HEK293 (cell line): ENCODE measurements around the gene PLCL2.

Experiments
- CTCF ChIA-PET: fragments of 350-600 bp; formaldehyde crosslinking; extraction: SDS; loops from one replicate; lab custom pipeline; 2021; ENCODE audit warnings: antibody characterized with exemption; lab: Yijun Ruan, JAX
- POLR2A ChIA-PET: fragments of 300-600 bp; formaldehyde crosslinking; extraction: SDS; loops from one replicate; lab custom pipeline; 2020; ENCODE audit warnings: antibody characterized with exemption, inconsistent platforms; lab: Yijun Ruan, JAX
- H3K27ac ChIP-seq: fragments of 200-500 bp; sonication (Bioruptor generic); 2 replicates; pipeline ENCODE4 v1.5.1; 2014; ENCODE audit warnings: low read depth, low read length, control low read depth, inconsistent platforms; ENCODE audit errors: extremely low read depth
- H3K36me3 ChIP-seq, 2 experiments: fragments of 200-500 bp in 1 of 2; sonication (Bioruptor generic) in 1 of 2; 1 replicate in 1 of 2; 2 replicates in 1 of 2; pipeline ENCODE4 v1.5.1; 2014 to 2017; ENCODE audit warnings: inconsistent platforms in 2 of 2, low read length in 2 of 2; ENCODE audit not compliant: control insufficient read depth in 2 of 2, insufficient read depth in 1 of 2
- H3K4me1 ChIP-seq: fragments of 200-500 bp; sonication (Bioruptor generic); 2 replicates; pipeline ENCODE4 v1.5.1; 2014; ENCODE audit warnings: mild to moderate bottlenecking, low read length, inconsistent platforms; ENCODE audit not compliant: control insufficient read depth, insufficient read depth
- H3K4me3 ChIP-seq: 2 replicates; pipeline ENCODE4 v1.5.1; 2011; ENCODE audit warnings: low read depth, mild to moderate bottlenecking, control low read depth, low read length, moderate library complexity
- H3K9me3 ChIP-seq: fragments of 200-500 bp; sonication (Bioruptor generic); 2 replicates; pipeline ENCODE4 v1.5.1; 2014; ENCODE audit warnings: low read depth, low read length, inconsistent platforms; ENCODE audit not compliant: control insufficient read depth, insufficient read depth
- GLI2 ChIP-seq: fragments of 450-650 bp; formaldehyde crosslinking; IDR thresholded peaks from 2 replicates; pipeline ENCODE4; 2017; ENCODE audit warnings: missing biosample characterization, missing genetic modification characterization, low read depth, borderline replicate concordance
- GLIS2 ChIP-seq: fragments of 450-650 bp; formaldehyde crosslinking; IDR thresholded peaks from 2 replicates; pipeline ENCODE4 v1.5.1; 2016; ENCODE audit warnings: missing biosample characterization, missing genetic modification characterization
- IKZF3 ChIP-seq: fragments of 450-650 bp; IDR thresholded peaks from 2 replicates; pipeline ENCODE4 v1.5.0; 2018; ENCODE audit warnings: missing biosample characterization, mild to moderate bottlenecking, missing genetic modification characterization, moderate library complexity
- MZF1 ChIP-seq: fragments of 450-650 bp; formaldehyde crosslinking; IDR thresholded peaks from 2 replicates; pipeline ENCODE4 v1.5.1; 2017; ENCODE audit warnings: missing biosample characterization, missing genetic modification characterization, borderline replicate concordance
- ZNF248 ChIP-seq: fragments of 450-650 bp; formaldehyde crosslinking; IDR thresholded peaks from 2 replicates; pipeline ENCODE4 v1.5.1; 2017; ENCODE audit warnings: missing biosample characterization, missing genetic modification characterization
- ZNF302 ChIP-seq: fragments of 450-650 bp; formaldehyde crosslinking; IDR thresholded peaks from 2 replicates; pipeline ENCODE4 v1.5.1; 2016; ENCODE audit warnings: missing biosample characterization, missing genetic modification characterization, low read depth
- ZNF37A ChIP-seq: fragments of 450-650 bp; IDR thresholded peaks from 2 replicates; pipeline ENCODE4 v1.5.1; 2018; ENCODE audit warnings: missing biosample characterization, missing genetic modification characterization
- ZNF510 ChIP-seq: fragments of 450-650 bp; formaldehyde crosslinking; IDR thresholded peaks from 2 replicates; pipeline ENCODE4 v1.5.1; 2018; ENCODE audit warnings: mild to moderate bottlenecking, missing genetic modification characterization, missing biosample characterization; ENCODE audit not compliant: insufficient replicate concordance
- ZNF521 ChIP-seq: fragments of 450-650 bp; formaldehyde crosslinking; IDR thresholded peaks from 2 replicates; pipeline ENCODE4 v1.5.1; 2017; ENCODE audit warnings: missing biosample characterization, mild to moderate bottlenecking, missing genetic modification characterization
- ZNF549 ChIP-seq: fragments of 450-650 bp; IDR thresholded peaks from 2 replicates; pipeline ENCODE4 v1.5.1; 2018; ENCODE audit warnings: missing biosample characterization, missing genetic modification characterization, mild to moderate bottlenecking, inconsistent platforms, moderate library complexity
- ZNF555 ChIP-seq: fragments of 450-650 bp; formaldehyde crosslinking; conservative IDR thresholded peaks from 2 replicates; pipeline ENCODE4 v1.5.1; 2017; ENCODE audit warnings: missing biosample characterization, mild to moderate bottlenecking, missing genetic modification characterization, inconsistent platforms
- ZNF629 ChIP-seq: fragments of 450-650 bp; formaldehyde crosslinking; IDR thresholded peaks from 2 replicates; pipeline ENCODE4 v1.5.1; 2017; ENCODE audit warnings: missing biosample characterization, missing genetic modification characterization
- ZNF654 ChIP-seq: fragments of 450-650 bp; formaldehyde crosslinking; IDR thresholded peaks from 2 replicates; pipeline ENCODE4 v1.5.1; 2016; ENCODE audit warnings: low read depth, missing biosample characterization, missing genetic modification characterization
- ZXDB ChIP-seq: fragments of 450-650 bp; formaldehyde crosslinking; IDR thresholded peaks from 2 replicates; pipeline ENCODE4 v1.5.1; 2016; ENCODE audit warnings: missing biosample characterization, missing genetic modification characterization
- TF ChIP-seq, protein P1 (sequence below): fragments of 450-650 bp; formaldehyde crosslinking; IDR thresholded peaks from 2 replicates; pipeline ENCODE4 v1.5.1; 2016; ENCODE audit warnings: missing biosample characterization, missing genetic modification characterization
- TF ChIP-seq, protein P2 (sequence below): fragments of 450-650 bp; formaldehyde crosslinking; IDR thresholded peaks from 2 replicates; pipeline ENCODE4 v1.5.1; 2017; ENCODE audit warnings: missing biosample characterization, missing genetic modification characterization
- TF ChIP-seq, protein P3 (sequence below): fragments of 450-650 bp; formaldehyde crosslinking; IDR thresholded peaks from 2 replicates; pipeline ENCODE4 v1.5.1; 2016; ENCODE audit warnings: missing biosample characterization, missing genetic modification characterization
- TF ChIP-seq, protein P4 (sequence below): fragments of 450-650 bp; formaldehyde crosslinking; IDR thresholded peaks from 2 replicates; pipeline ENCODE4 v1.5.1; 2016; ENCODE audit warnings: missing biosample characterization, missing genetic modification characterization

Gene PLCL2

DNA sequence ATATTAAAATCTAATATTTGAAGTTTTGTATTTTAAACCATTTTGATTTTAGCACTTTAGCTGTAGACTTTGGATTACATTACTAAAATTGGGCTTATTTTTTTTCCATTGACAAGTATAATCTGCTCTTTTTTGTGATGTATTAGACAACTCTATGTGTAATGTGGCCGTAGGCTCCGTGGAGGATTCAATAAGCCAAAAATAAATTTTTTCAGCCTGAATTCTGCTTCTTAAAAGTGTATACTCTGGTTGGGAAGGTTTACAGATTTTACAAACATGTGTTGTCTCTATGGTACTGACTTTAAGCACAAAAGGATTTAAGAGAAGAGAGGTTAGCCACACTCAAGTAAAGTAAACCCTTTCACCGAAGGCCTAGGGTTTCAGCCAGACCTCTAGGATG is 110.8 kb downstream of the PLCL2 start (continued):
- TF ChIP-seq ZXDB (tag by site-specific recombination) (no peak), GLIS2 (tag by site-specific recombination) (no peak)

DNA sequence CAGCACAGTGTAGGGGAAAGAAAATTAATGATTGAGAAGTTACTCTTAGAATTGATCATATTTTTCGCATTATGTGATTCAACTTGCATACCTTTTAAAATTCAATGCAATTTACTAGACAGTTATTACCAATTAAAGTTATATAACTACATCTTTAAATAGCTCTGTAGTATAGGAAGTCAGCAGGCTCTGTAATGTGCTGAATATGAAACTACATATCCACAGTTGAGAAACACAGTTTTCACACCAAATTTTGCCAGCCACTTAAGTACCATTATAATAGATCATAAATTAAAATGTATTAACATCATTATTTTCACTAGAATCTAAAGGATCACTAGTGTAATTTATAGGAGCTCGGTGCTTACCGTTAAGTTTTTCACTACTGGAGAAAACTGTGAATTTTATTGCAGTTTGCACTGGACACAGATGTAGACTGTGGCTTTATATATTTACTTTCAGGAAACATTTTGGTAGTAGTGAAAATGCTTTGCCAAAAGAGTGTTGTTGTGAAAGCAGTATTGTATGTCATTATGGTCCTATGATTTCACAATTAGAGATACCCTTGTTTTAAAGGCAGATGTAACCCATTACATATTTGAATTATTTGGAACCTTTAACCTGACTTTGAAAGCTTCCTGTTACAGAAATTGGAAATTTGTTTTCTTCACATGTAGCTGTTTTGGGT is 113.6 kb downstream of the PLCL2 start:
- TF ChIP-seq ZNF629, result no peak
- TF ChIP-seq, protein P1, sequence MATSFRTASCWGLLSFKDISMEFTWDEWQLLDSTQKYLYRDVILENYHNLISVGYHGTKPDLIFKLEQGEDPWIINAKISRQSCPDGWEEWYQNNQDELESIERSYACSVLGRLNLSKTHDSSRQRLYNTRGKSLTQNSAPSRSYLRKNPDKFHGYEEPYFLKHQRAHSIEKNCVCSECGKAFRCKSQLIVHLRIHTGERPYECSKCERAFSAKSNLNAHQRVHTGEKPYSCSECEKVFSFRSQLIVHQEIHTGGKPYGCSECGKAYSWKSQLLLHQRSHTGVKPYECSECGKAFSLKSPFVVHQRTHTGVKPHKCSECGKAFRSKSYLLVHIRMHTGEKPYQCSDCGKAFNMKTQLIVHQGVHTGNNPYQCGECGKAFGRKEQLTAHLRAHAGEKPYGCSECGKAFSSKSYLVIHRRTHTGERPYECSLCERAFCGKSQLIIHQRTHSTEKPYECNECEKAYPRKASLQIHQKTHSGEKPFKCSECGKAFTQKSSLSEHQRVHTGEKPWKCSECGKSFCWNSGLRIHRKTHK, result no peak
- Histone ChIP-seq H3K4me3 (no peak overlapping the region), H3K36me3 (no peaks in the 10 kb centered on the region), H3K4me1 (peaks cover 7% of the 10 kb centered on the region; the same call in 1 of the 2 replicates), H3K9me3 (no peaks in the 10 kb centered on the region), H3K27ac (no peak overlapping the region)
- POLR2A ChIA-PET, result no interaction called here
- CTCF ChIA-PET, result no interaction called here

DNA sequence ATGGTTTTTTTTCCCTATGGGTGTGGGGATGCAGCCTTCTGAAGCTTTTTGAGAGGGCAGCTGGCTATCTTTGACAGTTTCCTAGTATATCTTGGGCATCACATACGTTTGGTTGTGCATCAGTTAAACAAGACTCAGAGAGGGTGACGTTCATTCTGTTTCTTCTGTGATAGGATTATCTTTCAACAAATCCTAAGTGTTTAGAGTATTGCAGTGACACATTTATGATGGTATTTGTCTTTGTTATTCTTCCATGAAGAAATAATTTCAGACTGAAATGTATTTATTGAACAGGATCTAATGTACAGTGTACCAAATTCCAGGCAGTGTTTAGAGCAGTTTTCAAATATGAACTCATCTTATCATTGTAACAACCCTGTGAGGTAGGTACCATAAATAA is 114.4 kb downstream of the PLCL2 start:
- no peak overlapping the region for H3K27ac ChIP-seq
- TF ChIP-seq ZNF629, result no peak
- TF ChIP-seq ZNF510 (tag by site-specific recombination), result no peak
- TF ChIP-seq ZNF37A (tag by site-specific recombination), result no peak
- no peak for TF ChIP-seq ZNF521 (tag by site-specific recombination)
- TF ChIP-seq, protein P2, sequence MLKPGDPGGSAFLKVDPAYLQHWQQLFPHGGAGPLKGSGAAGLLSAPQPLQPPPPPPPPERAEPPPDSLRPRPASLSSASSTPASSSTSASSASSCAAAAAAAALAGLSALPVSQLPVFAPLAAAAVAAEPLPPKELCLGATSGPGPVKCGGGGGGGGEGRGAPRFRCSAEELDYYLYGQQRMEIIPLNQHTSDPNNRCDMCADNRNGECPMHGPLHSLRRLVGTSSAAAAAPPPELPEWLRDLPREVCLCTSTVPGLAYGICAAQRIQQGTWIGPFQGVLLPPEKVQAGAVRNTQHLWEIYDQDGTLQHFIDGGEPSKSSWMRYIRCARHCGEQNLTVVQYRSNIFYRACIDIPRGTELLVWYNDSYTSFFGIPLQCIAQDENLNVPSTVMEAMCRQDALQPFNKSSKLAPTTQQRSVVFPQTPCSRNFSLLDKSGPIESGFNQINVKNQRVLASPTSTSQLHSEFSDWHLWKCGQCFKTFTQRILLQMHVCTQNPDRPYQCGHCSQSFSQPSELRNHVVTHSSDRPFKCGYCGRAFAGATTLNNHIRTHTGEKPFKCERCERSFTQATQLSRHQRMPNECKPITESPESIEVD (tag by site-specific recombination), result 0 out of 2 replicates have a peak, but pooled peaks have one; percentile 38
- no peak for TF ChIP-seq MZF1 (tag by site-specific recombination)
- TF ChIP-seq GLI2 (tag by site-specific recombination), result no peak
- H3K9me3 ChIP-seq, result no peaks in the 10 kb centered on the region
- no peaks in the 10 kb centered on the region for H3K36me3 ChIP-seq
- ChIA-PET CTCF (no interaction called here), POLR2A (no interaction called here)
- H3K4me3 ChIP-seq, result no peak overlapping the region
- H3K4me1 ChIP-seq, result peaks cover 7% of the 10 kb centered on the region; the same call in 1 of the 2 replicates

DNA sequence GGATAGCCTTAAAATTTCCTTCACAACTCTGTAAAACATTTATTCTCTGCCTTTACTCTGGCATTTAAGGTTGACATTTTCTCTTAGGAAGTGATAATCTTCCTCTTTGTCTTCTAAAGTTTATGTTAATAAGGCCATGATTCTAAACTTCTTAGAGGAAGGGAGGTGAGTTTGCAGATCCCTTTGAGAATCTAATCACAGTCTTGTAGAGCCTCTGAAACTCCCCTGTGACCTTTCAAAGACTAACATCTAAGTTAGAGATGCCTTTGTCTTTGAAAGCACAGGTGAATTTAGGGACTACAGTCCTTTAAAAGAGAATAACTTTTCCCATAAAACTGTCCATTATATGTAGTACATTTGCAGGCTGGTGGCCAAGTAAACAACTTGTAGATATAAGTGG is 115.1 kb downstream of the PLCL2 start:
- peaks cover 7% of the 10 kb centered on the region; the same call in 1 of the 2 replicates for H3K4me1 ChIP-seq
- no peaks in the 10 kb centered on the region for H3K36me3 ChIP-seq
- ChIA-PET CTCF (no interaction called here), POLR2A (no interaction called here)
- H3K27ac ChIP-seq, result no peak overlapping the region
- H3K4me3 ChIP-seq, result no peak overlapping the region
- TF ChIP-seq, protein P3, sequence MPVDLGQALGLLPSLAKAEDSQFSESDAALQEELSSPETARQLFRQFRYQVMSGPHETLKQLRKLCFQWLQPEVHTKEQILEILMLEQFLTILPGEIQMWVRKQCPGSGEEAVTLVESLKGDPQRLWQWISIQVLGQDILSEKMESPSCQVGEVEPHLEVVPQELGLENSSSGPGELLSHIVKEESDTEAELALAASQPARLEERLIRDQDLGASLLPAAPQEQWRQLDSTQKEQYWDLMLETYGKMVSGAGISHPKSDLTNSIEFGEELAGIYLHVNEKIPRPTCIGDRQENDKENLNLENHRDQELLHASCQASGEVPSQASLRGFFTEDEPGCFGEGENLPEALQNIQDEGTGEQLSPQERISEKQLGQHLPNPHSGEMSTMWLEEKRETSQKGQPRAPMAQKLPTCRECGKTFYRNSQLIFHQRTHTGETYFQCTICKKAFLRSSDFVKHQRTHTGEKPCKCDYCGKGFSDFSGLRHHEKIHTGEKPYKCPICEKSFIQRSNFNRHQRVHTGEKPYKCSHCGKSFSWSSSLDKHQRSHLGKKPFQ (tag by site-specific recombination), result no peak
- TF ChIP-seq ZNF549 (tag by site-specific recombination) (no peak), IKZF3 (tag by site-specific recombination) (no peak), ZNF555 (tag by site-specific recombination) (no peak), ZNF302 (tag by site-specific recombination) (no peak), ZNF654 (tag by site-specific recombination) (no peak), ZNF248 (tag by site-specific recombination) (no peak)
- TF ChIP-seq, protein P4, sequence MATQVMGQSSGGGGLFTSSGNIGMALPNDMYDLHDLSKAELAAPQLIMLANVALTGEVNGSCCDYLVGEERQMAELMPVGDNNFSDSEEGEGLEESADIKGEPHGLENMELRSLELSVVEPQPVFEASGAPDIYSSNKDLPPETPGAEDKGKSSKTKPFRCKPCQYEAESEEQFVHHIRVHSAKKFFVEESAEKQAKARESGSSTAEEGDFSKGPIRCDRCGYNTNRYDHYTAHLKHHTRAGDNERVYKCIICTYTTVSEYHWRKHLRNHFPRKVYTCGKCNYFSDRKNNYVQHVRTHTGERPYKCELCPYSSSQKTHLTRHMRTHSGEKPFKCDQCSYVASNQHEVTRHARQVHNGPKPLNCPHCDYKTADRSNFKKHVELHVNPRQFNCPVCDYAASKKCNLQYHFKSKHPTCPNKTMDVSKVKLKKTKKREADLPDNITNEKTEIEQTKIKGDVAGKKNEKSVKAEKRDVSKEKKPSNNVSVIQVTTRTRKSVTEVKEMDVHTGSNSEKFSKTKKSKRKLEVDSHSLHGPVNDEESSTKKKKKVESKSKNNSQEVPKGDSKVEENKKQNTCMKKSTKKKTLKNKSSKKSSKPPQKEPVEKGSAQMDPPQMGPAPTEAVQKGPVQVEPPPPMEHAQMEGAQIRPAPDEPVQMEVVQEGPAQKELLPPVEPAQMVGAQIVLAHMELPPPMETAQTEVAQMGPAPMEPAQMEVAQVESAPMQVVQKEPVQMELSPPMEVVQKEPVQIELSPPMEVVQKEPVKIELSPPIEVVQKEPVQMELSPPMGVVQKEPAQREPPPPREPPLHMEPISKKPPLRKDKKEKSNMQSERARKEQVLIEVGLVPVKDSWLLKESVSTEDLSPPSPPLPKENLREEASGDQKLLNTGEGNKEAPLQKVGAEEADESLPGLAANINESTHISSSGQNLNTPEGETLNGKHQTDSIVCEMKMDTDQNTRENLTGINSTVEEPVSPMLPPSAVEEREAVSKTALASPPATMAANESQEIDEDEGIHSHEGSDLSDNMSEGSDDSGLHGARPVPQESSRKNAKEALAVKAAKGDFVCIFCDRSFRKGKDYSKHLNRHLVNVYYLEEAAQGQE (tag by site-specific recombination), result no peak
- H3K9me3 ChIP-seq, result no peaks in the 10 kb centered on the region
